GM19452 (cell line): ENCODE measurements around the gene SLC35F5.
"Not testable (repeated sequence)": the region's sequence is repeated elsewhere in the genome, so short reads cannot be mapped to it uniquely, and the experiment has no call there.

Experiments
- ATAC-seq: cut with Tn5 transposase; IDR thresholded peaks from one replicate; pipeline ENCODE4 v1.9.1; 2021; ENCODE audit not compliant: unreplicated experiment

Gene SLC35F5

GRCh38 chr2:113698892-113699447 lies 57.5 kb downstream of the SLC35F5 start:
- peak; percentile 62 for ATAC-seq

- not testable (repeated sequence) for ATAC-seq
Observed at GRCh38 chr2:113698251-113698650, 58.2 kb downstream of the SLC35F5 start.

- ATAC-seq = no peak
Observed at GRCh38 chr2:113697516-113697915, 58.9 kb downstream of the SLC35F5 start.

GRCh38 chr2:113694438-113694837 lies 62.0 kb downstream of the SLC35F5 start:
- ATAC-seq = no peak

GRCh38 chr2:113692698-113693428 lies 63.6 kb downstream of the SLC35F5 start:
- ATAC-seq = peak; percentile 74

GRCh38 chr2:113690871-113691270 lies 65.6 kb downstream of the SLC35F5 start:
- ATAC-seq = not testable (repeated sequence)

GRCh38 chr2:113686537-113686936 lies 69.9 kb downstream of the SLC35F5 start:
- ATAC-seq = no peak

- no peak for ATAC-seq
Observed at GRCh38 chr2:113685471-113685870, 71.0 kb downstream of the SLC35F5 start.

GRCh38 chr2:113679457-113679856 lies 77.0 kb downstream of the SLC35F5 start:
- no peak for ATAC-seq

GRCh38 chr2:113677330-113677729 lies 79.1 kb downstream of the SLC35F5 start:
- no peak for ATAC-seq

- ATAC-seq = no peak
Observed at GRCh38 chr2:113676623-113677266, 79.7 kb downstream of the SLC35F5 start.

- no peak for ATAC-seq
Observed at GRCh38 chr2:113675875-113676274, 80.6 kb downstream of the SLC35F5 start.

- ATAC-seq = no peak
Observed at GRCh38 chr2:113672326-113672932, 84.0 kb downstream of the SLC35F5 start.

- ATAC-seq = not testable (repeated sequence)
Observed at GRCh38 chr2:113669013-113669412, 87.4 kb downstream of the SLC35F5 start.

- not testable (repeated sequence) for ATAC-seq
Observed at GRCh38 chr2:113664761-113665533, 91.5 kb downstream of the SLC35F5 start.

GRCh38 chr2:113663285-113664060 lies 93.0 kb downstream of the SLC35F5 start:
- ATAC-seq = not testable (repeated sequence)
